Suprapubic skin (tissue), 4 donors: Measurements from ENCODE around the gene ENTPD7.

Experiments
- CTCF ChIP-seq, 2 donors: fragments of 200-600 bp in 1 of 2; fragments of 450-650 bp in 1 of 2; sonication (generic) in 1 of 2; IDR thresholded peaks; one replicate each; pipeline ENCODE4 v1.5.1; 2016 to 2019; ENCODE audit warnings: antibody characterized with exemption in 2 of 2, mild to moderate bottlenecking in 1 of 2, moderate library complexity in 1 of 2
- POLR2A ChIP-seq, 2 donors: fragments of 450-650 bp; IDR thresholded peaks; one replicate each; pipeline ENCODE4 v1.6.1; 2017; ENCODE audit warnings: antibody characterized with exemption in 2 of 2, mild to moderate bottlenecking in 2 of 2, moderate library complexity in 2 of 2
- POLR2AphosphoS5 ChIP-seq, 3 donors: sonication (generic); formaldehyde crosslinking; IDR thresholded peaks; one replicate each; pipeline ENCODE4 v1.6.1; 2017; ENCODE audit warnings: antibody characterized with exemption in 3 of 3

- TF ChIP-seq POLR2AphosphoS5 (IDR thresholded peaks at IDR 0.05) (no peak), CTCF (IDR thresholded peaks at IDR 0.05) (no peak), POLR2A (IDR thresholded peaks at IDR 0.05) (no peak)
Measured at GRCh38 chr10:99695761-99696160, 36.5 kb downstream of the ENTPD7 start.
